Stimulated activated CD4-positive, alpha-beta T cell treated with anti-CD3 and anti-CD28 coated beads, Interleukin-4, amount 100 ng/mL, for 1 hour (primary cell): ENCODE results near the gene PSMF1.

Source experiments
- DNase-seq: peaks from one replicate; pipeline ENCODE4 v3.0.0-alpha.2; 2020

PSMF1 gene

DNA sequence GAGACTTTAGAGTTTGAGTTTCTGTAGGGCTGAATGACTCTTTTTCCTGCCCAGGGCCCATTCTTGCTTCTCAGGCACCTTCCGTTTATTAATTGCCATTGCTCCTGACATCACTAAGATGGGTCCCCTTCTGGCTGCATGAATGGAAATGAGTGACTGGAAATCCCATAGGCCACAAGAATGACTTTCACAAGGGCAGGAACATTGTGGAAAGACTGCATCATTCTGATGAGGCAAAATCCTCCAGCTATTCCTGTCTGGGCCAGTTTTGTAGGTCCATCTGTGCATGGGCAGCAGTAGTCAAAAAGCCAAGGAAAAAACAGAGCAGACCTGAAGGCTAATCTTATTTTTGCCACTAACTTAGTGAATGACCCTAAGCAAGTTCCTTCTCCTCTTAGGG lies 47.1 kb downstream of the PSMF1 start:
- no peak for DNase-seq

DNA sequence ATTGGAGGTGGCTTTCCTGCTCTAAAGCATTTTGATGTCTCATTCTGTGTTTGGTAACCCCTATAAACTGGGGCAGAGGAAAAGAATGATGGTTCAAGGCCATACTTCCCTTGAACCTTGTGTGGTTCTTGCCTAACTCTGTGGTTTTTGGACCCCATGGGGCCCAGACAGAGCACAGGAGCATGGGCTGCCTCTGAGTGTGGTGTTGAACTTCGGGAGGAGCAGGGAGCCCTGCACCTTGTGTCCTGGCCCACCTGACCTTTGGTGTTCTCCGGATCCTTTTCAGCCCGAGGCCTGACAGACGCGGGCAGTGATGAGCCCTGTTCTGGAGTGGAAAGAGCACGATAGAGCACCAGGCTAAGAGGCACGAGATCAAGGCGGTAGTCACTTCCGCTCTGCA lies 47.5 kb downstream of the PSMF1 start:
- no peak for DNase-seq

DNA sequence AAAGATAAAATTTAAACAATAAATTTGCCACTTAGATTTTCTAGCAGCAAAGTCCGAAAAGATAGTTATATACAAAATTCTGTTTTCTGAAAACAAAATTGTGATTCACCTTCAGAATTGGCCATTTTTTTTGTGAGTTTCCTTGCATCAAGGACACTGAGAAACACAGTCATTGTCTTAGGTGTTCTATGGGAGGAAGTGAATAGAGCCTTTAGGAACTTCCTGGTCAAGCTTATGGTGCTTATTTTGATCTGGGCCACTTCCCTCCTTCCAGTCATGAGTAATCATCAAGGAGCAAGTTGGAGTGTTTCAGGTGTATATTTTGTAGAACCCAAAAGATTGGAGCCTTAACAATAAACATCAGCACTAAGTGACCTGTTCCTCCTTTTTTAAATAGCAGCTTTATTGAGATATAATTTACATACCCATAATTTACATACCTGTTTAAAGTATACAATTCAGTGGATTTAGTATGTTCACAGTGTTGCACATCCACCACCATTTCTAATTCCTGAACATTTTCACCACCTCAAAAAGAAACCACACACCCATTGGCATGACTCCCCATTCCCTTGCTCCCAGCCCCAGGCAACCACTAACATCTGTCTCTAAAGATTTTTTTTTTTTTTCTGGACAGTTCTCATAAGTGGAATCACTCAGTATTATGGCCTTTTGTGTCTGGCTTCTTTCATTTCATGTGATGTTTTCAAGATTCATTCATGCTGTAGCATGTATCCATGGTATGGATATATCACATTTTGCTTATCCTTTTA lies 48.7 kb downstream of the PSMF1 start:
- DNase-seq: no peak

DNA sequence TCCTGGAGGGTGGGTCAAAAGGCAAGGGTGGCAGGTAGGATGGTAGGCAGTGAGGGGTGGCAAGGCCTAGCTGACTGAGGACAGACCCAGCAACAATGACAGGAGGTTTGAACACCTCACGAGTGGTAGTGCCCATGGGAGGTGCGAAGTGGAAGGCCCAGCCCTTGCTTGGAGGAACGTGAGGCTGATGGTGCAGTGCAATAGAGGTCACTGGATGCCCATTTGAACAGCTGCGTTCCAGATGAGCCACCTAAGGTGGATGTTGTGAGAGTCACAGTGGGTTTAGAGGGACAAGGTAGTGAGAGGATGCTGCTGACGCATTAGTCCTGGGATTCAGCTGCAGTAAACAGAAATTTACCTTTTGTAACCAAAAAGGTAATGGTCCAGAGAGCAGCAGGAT lies 50.8 kb downstream of the PSMF1 start:
- no peak for DNase-seq

DNA sequence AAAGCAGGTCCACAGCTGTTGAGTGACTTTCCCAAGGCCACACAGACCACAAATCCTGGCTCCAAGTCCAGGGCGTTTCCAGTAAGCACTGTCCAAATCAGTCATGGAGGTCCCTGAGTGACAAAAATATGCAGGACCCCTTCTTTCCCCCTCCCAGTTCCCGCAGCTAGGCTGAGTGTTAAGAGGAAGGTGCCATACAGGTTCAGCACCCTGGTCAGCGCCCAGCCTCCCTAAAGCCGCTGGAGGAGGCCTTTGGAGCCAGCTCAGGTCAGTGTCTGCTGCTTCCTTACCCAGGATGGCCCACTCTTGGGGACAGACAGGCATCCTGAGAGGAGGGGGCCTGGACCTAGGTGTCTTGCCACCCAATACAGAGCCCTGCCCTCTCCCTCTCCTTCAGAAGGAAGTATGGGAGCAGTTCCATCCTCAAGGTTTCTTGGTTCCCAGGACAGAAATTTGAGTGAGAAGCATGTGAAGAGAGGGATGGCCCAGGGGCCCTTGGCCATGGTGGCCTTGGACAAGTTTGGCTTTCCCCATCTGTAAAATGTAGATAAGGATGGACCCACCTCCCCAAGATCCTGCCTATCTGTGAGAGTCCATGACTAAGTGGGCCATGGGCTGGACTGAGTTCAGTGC lies 53.2 kb downstream of the PSMF1 start:
- no peak for DNase-seq

DNA sequence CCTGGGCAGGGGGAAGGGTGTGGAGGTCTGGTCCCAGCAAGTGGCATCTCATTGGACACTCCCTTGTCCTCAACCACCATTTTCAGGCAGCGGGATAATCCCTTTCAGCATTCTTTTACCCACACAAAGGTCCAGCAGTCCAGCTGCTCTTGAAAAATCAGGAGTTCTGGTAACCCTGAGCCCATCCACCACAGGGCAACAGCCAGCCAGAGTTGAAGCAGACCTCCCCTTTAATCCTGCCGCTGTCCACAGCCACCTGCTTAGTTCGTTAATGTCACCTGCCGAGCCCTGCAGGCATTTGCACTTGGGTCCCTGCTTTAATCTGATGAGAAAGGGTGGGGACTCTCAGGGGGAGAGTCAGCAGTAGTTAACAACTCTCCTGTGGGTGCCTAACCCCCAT lies 55.3 kb downstream of the PSMF1 start:
- DNase-seq: no peak

DNA sequence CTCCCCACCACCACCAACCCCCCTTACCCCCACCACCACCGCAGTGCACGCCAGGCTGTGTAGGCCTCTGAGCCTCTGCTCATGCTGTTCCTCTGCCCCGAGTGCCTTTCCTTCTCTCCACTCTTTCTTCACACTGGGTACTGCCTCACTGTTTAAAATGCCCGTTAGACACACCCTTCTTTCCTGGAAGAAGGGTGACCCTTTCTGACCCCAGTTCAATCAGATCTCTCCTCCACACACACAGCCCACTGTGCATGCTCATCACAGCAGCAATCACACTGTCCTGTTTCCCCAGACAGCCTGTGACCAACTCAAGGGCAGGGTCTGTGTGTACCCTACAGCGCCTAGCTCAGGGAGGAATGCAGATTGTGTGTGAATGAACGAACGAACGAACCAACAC lies 56.4 kb downstream of the PSMF1 start:
- DNase-seq: no peak

DNA sequence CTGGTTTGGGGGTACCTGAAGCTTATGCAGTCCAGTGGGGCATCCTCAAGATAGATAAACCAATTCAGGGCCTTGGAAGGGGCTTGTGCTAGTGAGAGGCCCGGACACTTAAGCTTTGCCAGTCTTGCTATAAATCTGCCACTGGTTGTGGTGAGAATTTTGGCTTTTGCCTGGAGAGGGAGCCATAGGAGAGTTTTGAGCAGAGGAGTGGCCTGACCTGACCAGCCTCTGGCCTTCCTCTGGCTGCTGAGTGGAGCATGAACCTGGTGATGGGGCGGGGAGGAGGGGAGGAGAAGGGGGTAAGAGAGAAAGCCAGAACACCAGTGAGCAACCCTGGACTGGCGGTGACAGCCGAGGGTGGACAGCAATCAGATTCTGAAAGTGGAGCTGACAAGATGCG lies 59.3 kb downstream of the PSMF1 start:
- no peak for DNase-seq

DNA sequence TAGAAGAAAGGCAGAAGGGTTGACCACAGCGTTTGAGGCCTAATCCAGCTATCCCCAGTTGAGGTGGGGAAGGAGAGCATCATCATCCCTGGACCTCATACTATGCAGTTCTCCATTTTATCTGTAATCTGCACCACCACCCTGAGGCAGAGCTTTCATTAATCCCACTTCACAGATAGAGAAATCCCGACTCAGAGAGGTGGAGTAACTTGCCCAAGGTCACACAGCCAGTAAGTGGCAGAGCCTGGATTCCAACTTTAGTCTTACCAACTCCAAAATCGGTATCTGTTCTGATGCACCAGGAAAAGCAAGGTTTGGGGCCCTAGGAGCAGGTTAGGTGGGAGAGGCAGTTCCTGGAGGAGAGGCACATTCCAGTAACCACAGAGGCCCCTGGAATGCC lies 59.7 kb downstream of the PSMF1 start:
- DNase-seq: no peak

DNA sequence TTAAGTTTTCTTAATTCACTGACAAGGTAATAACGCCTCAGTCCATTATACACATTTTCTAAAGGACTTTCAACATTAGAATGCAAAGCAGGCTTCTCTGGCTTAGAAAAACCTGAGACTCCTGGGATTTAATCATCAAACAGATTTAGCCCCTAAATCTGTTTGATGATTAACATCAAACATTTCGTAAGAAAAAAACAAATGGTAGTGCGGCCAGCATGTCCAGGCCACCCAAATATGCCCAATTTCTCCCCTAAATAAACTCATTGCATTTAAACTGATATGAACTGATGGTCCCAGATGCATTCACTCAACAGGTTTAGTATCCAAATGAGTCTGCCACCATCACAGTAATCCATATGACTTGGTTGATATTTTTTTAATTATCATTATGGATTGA lies 60.2 kb downstream of the PSMF1 start:
- no peak for DNase-seq

DNA sequence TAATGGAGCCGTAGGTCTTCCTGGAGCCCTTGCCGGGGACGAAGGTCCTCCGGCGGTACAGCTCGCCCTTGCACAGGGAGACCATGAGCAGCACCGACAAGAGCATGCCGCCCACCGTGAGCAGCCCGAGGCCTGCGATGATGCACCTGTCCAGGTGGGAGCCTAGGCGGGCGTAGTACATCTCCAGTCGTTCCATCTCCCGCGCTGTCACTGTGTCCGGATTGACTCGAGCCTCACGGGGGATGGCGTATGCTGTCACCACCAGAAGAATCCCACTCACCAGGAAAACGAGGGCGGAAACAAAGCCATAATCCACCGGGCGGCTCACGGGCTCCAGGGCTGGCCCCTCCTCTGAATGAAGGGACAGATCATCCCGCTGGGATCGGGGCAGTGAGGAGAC lies 62.5 kb downstream of the PSMF1 start:
- DNase-seq: no peak

DNA sequence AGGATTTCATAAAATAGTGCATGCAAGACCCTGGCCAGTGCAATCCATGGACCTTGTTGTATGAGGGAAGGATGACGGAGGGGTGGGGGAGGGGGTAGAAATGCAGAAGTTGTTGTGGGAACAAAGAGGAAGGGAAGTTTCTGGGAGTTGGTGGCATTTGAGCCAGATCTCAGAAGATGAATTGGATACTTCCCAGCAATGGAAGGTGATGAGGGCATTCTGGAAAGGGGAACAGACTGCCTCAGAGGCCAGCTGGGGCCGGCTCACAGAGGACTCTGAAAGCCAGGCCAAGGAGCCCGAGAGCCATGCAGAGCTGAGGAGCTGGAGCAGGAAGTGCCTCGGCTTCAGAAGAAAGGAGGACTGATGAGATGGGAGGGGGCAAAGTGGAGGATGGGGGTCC lies 63.7 kb downstream of the PSMF1 start:
- DNase-seq: no peak

DNA sequence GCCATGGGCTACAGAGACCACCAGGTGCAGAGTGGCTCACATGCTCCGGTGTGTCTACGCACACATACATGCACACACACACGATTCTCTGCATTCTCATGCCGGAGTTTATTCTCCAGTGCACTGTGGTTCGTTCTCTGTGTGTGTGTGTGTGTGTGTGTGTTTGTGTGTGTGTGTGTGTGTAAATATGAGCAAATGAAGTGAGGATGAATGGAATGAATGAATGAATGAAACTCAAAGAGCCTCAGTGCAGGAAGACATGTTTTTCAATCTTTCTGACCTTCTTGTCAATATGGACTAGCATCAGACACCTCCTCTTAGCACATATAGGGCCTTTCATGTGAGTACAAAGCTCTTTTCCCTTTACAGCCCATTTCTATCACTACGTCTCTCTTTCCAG lies 64.8 kb downstream of the PSMF1 start:
- no peak for DNase-seq

DNA sequence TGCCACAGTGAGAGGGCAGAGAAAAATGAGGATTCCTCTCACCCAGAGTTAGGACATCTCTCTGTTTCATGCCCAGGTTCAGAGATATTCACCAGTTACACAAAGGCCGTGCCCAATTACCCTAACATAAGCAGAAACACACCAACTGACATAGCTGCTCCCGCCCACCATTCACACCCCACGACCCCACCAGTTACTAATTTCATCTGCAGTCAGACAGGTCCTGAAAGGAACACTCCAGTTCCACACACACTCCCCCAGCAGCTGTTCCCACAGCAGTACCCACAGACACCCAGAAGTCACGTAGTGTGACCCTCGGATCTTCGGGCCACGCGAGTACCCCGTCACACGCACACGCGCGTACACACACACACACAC lies 65.8 kb downstream of the PSMF1 start:
- no peak for DNase-seq

DNA sequence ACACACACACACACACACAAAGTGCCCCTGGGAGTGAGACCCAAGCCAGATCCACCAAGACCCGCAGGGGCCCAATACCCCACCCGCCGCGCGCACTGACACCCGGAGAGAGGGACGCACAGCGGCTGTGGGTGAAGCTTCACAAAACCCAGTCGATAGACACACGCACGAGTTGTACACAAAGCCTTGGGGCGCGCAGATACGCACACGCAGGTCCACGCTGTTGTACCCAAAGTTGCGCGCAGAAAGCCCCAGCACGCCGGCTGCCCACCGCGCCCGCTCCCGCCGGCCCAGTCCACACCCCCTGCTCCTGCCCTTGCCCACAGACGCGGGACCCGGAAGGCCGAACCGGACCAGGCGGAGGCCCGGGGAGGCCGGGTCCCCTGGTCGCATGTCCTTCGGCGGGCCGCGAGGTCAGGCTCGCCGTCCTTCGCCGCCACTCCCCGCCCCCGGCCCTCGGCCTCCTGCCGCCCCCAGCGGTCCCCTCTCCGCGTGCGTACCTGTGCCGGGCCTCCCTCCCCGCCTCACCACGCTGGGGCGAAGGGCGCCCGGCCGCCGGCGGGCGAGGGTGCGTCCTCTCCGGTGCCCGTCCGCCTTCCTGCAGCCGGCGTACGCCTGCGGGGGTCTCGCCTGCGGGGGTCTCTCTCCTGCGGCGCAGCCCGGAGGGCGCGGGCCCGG lies 66.4 kb downstream of the PSMF1 start, which contains the start of gene TMEM74B:
Gene TMEM74B, minus strand, starts transcription at position 344 of the 678 bp plus-strand sequence. CDS start 1,180 bp downstream, outside the sequence.
- DNase-seq: no peak

DNA sequence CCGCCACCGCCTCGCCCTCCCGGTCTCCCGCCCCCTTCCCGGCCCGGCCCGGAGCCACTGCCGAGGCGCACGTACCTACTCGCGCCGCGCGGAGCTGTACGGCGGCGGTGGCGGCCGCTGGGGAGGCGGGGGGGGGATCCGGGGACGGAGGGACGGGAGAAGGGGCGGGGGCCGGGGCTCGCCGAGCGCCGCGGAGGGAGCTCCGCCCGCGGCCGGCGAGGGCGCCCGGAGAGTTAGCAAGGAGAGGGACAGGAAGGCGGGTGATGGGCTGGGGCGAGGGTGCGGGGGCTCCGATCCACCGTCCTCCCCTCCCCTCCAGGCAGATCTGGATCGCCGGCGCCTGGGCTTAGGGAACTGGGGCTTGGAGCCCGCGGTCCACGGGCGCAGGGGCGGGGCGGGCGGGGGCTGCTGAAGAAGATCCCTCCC lies 66.9 kb downstream of the PSMF1 start:
- no peak for DNase-seq

DNA sequence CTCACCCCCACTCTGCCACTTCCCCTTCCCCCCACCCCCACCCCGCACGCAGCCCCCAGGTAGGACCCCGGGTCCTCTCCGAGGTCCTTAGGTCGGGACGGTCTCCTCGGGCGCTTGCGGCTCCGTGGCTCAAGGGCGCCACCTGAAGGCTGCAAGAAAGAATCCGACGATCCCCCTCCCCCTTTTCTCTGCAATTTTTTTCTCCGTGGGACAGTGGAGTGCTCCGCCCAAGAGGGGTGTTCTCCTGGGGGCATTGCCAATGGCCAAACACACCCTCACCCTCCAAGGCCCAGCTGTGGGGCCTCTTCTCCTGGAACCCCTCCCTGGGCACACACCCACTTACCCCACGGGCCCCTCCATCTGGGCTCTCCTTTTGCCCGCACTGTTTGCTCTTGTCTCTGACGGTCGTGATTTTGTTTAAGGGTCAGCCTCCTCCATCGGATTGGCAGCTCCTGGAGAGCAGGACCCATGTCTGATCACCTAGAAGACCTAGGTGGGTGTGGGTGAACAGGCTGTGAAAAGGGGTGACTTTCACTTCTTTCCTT lies 67.5 kb downstream of the PSMF1 start:
- DNase-seq: peak; percentile 49

DNA sequence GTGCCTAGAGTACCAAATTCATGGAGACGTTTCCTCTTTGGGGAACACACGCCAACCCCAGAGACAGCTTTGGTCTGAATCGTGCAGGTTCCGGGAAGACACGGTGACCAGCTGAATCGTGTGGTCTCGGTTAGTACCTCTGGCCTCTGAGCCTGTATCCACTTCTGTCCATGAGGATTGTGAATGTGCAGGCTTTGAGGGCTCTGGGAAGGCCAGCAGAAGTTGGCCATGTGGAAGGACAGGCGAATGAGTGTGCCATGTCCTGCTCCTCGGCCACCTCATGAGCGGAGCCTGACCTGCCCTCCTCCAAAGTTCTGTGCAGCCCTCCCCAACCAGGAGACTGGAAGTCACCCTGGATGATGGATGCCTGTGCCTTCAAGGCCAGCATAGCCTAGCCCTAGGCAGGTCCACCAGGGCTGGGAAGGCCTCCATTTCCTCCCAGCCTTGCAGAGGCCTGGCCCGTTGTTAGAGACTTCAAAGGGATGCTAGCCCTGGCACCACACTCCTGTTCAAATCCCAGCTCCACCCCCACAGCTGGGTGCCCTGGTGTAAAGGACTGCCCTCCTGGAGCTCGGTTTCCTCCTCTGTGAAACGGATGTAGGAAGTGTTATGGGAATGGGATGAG lies 68.1 kb downstream of the PSMF1 start:
- DNase-seq: no peak

DNA sequence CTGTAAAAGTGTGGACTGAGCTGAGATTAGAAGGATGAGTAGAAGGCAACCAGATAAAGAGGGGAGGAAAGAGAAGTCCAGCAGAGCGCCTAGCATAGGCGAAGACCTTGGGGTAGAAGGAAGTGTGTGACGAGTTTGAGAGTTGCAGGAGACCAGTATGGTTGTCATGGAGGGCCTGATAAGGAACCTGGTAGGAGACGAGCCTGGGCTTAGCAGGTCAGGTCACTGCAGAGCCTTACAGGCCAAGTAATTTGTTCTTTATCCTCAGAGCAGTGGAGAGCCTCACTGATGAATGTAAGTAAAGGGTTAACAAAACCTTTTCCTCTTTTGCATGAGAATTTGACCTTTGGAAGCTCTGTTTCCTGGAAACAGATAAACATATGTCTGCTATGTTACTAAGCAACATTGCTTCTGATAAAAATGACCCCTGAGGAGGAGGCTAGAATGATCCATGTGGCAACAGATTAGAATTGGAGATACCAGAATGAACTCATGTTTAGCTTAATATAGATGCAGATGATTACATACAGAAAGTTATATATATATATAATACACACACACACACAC lies 69.3 kb downstream of the PSMF1 start:
- no peak for DNase-seq

DNA sequence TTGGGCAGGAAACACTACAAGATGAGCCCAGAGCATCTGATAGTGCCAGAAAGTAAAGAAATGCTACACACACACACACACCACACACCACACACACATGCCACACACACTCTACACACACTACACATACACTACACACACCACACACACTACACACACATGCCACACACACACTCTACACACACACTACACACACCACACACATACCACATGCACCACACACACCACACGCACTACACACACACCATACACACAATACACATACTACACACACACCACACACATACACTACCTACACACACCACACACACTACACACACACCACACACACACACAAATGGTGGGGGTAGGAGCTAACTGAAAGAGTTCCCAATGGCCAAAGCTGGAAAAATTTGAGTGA lies 69.9 kb downstream of the PSMF1 start:
- DNase-seq: no peak

DNA sequence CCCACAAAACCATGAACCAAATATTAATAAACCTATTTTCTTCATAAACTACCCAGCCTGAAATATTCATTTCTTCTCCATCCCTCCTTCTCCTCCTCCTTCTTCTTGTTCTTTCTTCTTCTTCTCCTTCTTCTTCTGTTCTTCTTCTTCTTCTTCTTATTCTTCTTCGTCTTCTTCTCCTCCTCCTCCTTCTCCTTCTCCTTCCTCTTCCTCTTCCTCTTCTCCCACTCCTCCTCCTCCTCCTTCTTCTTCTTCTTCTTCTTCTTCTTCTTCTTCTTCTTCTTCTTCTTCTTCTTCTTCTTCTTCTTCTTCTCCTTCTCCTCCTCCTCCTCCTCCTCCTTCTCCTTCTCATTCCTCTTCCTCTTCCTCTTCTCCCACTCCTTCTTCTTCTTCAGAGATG lies 71.4 kb downstream of the PSMF1 start:
- DNase-seq: no peak

DNA sequence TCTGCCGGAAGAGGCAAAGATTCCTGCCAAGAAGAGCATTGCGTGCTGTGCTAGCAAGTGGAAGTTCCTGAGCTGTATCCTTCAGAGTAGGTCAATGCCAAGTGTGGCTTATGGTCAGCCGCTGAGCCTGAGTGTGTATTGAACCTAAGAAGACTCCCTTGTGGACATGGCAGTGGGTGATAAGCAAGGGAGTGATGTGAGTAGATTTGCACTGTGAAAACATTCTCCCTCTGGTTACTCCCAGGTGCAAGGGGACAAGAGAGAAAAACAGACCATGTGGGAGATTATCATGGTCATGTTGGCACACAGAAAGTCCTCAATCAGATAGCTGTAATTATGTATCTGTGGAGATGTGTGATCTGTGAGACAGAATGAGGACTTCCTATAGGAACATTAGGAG lies 72.4 kb downstream of the PSMF1 start:
- DNase-seq: no peak

DNA sequence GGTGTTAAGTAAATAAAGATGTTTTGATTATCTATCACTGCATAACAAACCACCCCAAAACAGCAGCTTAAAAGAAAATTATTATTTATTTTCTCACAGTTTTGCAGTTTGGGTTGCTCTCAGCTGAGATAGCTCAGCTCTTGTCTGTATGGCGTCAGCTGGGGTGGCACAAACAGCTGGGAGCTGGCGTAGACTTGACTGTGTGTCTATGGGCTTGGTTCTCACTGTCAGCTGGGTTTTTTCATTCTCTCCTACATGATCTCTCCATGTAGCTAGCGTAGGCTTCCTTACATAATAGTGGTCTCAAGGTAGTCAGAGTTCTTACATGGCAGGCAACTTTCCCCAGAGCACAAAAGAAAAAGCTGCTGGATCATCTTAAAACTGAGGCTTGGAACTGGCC lies 72.9 kb downstream of the PSMF1 start:
- DNase-seq: no peak
